GM21367 (cell line): Measurements from ENCODE around the gene DRG2.

Source experiments
- ATAC-seq: cut with Tn5 transposase; IDR thresholded peaks from one replicate; pipeline ENCODE4 v1.9.1; 2021; ENCODE audit not compliant: unreplicated experiment

DRG2 gene, protein sequence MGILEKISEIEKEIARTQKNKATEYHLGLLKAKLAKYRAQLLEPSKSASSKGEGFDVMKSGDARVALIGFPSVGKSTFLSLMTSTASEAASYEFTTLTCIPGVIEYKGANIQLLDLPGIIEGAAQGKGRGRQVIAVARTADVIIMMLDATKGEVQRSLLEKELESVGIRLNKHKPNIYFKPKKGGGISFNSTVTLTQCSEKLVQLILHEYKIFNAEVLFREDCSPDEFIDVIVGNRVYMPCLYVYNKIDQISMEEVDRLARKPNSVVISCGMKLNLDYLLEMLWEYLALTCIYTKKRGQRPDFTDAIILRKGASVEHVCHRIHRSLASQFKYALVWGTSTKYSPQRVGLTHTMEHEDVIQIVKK

DNA sequence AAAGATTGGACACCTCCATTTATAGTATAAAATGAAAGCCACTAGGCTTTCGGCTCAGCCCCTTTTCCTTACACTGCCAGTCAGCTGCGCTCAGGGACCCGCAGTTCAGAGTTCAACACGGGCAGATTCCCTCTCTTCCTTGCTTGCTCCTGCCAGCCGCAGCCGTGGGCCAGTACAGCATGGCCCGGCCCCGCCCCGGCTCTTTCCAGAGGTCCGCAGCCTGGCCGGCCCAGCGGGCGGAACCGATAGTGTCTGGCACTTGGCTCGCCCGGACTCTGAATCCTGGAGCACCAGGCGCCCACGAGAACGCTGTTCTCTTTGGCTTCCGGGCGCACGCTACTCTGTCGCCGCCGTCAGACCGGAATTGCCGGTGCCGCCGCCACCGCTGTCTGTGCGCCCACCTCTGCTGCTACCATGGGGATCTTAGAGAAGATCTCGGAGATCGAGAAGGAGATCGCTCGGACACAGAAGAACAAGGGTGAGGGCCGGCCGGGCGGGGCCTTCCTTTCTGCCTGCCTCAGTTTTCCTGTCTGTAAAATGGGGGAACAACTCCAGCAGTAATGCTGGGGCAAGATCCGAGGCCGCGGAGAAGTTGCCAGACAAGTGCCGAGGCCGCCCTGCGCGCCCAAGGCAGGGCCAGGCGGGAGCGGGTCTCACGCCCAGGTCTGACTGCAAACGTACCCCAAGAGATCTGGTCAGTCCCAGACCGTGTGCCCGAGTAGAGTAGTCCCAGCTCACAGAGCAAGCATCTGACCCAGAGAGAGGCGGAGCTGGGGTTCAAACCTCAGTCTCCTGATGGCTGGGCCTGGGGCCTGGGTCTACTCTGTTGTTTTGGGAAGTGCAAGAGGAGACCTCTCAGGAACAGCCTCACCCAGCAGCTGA, at the start of gene DRG2:
DRG2 (plus strand) TSS at position 339 of the 882 bp plus-strand sequence; CDS start at position 415, 76 bp downstream.
- ATAC-seq, result peak; percentile 70

DNA sequence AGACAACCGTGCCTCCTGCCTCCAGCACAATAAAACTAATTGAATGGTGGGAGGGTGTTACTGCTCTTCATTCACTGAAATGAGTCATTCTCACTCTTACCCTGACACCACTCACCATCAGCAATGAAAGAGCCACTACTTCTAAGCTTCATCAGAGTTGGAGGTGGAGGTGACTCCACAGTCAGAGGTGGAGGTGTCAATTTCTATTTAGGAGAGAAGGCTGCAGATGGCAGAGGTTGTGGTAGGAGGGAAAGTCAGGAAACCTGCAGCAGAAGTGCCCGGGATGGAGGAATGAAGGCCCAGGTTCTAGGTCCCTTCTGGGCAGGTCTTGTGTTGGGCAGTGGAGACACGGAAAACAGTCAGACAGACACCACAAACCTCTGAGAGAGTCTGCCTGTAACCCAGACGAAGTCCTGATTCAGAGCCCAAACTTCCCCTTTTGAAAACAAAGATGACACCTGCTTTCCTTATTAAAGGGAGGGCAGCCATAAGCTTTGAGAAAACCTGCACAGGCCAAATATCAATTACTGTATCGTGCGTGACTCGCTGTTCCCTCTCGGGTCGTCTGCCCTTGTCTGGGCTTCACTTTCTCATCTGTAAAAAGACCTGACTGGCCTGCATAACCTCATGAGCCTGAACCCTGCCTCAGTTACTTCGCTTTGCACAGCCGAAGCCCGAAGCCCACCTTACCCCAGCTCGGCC, 49.4 kb upstream of the DRG2 start:
- ATAC-seq, result no peak

DNA sequence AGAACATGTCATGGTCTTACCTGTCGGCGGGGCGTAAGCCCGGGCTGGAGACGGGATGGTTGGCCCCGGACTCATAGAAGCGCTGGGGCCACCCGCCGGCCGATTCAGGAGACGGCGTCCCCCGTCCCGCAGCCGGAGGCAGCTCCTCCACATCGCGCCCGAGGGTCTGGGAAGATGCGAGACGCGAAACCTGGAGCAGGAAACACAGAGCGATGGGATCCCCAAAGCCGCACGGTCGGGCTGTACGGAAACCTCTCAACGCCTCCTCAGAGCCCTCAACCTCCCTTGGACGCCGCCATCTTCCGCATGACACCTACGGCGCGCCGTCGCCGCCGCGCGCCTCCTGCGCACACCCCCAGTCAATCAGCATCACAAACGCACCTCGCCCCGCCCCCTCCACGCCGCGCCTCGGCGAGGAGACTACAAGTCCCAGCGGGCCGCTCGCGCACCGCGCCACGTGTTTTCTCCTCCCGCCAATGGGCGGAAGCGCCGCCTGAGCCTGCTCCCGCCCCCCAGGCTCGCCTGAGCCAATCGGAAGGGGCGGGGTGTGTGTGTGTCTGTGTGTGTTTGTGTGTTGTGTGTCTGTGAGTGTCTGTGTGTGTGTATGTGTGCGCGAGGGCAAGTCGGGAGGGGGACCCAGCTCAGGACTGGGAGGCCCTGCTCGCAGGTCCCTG, 48.8 kb upstream of the DRG2 start, which contains the start of the genes ATPAF2 and GID4:
ATPAF2 (minus strand) TSS at position 308 of the 674 bp plus-strand sequence; CDS start at position 153, 155 bp downstream.
GID4 (plus strand) TSS at position 548 of the 674 bp plus-strand sequence; CDS start at position 605, 57 bp downstream.
- ATAC-seq, result peak; percentile 75

DNA sequence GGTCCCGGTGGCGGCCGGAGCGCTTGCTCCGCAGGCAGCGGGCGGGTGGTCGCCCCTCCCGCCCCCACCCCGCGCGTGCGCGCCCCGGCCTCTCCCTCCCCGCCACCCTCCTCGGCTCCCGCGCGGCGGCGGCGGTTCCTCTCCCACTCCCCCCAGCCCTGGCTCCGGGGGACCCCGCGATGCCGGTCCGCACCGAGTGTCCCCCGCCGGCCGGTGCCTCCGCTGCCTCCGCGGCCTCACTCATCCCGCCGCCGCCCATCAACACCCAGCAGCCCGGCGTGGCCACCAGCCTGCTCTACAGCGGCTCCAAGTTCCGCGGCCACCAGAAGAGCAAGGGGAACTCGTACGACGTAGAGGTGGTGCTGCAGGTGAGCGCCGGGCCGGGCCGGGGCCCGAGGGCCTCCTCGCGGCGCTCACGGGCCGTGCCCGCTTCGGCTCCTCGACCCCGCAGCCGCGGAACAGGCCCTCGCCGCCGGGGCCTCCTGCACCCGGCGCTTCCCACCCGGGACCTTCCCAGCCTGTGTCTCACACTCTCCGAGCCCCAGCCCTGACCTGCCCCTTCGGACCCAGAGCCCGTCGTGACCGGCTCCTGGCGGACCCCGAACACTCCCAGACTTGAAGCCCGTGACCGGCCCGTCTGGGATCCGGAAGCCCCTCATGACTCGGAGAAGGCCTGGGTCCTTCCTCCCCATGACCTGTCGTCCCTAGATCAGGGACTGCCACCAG, 48.0 kb upstream of the DRG2 start:
- peak; percentile 24 for ATAC-seq

DNA sequence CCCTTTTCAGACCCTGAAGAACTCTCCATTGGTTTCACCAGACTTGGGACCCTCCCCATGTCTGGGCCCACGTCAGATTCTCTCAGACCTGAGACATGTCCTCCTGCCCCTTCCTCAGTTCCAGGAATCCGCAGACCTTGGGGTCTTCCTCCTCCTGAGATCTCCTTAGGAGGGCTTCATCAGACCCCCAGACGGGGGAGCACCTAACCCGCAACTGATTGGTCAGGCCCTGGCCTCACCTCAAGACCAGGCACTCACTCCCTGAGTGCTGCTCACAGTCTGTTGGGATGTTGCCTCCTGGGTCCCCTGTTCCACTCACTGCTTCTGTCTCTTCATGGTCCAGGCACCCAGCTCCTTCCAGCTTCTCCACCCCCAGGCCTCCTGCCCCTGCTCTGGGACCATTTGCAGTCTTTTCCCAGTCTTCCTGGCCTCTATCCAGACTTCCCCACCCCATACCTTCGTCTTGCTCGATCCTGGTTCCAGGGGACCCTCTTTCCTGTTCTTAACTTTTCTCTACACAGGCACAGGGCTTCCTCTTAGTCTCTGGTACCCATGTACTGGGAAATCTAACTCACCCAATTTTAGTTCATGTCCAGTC, 47.4 kb upstream of the DRG2 start:
- no peak for ATAC-seq

DNA sequence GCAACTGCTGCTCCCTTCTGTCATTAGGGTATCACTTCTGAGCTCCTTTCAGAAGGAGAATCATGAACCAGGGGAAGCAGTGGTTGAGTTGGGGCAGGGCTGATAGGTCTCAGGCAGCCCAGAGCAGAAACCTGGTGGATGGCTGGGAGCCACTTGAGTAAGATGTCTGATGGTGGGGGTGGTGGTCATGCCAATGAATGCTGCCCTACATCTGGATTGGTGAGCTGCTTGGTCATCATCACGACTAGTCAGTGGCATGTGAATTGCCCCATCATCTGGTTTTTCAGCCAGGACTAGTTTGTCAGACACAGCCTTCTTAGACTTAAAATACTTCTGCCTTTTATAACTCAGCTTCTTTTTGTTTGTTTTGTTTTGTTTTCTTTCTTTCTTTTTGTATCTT, 46.0 kb upstream of the DRG2 start:
- ATAC-seq, result no peak

DNA sequence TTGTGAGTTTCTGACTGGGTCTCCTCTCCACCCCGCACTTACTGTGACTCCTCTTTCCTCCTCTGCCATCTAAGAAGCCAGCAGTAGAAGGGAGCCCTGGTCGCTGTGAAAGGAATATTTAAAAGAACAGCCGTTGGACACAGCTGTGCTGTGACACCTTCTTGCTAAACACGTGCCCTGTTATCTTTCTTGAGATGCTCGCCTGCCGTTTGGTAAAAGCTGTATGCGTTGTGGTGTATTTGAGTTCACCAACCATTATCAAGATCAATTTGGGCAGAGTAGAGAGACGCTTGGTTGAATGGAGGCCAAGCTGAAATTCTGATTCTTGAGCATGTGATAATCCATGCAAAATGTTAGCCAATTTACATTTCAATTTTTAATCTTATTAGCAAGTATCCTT, 44.8 kb upstream of the DRG2 start:
- ATAC-seq, result no peak

DNA sequence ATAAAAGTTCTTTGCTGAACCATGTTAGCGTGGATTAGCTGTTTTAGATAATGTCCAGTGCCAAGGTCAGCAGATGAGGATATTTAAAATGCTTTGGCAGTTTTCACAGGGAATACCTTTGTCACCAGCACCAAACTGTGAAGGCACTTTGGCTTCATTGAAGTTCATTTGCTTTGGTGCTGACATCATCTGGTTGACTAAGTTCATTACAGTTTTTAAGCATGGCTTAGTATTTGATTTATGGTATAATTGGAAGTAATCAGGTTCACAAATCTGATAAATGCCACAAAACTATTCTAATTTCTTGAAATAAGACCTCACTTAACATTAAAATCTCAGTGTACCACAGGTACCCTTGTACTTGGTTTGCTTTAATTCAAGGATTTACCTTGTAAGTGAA, 44.3 kb upstream of the DRG2 start:
- no peak for ATAC-seq

DNA sequence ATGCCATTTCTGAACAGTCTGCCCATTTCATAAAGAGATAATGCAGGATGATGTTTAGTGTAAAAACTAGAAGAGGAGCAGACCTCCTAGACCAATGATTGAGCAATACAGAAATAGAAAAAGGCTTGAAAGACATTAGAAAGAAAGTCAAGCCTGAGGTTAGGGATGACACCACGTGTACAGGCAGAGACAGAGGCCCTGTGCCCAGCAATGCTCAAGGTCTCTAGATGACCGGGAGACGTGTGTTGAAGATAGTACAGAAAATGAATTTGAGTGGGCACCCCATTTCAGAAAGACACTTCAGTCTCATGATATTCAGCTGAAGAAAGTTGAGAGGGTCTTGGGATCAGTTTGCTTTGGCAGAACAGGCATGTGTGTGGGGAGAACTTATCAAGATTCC, 43.1 kb upstream of the DRG2 start:
- ATAC-seq, result no peak

DNA sequence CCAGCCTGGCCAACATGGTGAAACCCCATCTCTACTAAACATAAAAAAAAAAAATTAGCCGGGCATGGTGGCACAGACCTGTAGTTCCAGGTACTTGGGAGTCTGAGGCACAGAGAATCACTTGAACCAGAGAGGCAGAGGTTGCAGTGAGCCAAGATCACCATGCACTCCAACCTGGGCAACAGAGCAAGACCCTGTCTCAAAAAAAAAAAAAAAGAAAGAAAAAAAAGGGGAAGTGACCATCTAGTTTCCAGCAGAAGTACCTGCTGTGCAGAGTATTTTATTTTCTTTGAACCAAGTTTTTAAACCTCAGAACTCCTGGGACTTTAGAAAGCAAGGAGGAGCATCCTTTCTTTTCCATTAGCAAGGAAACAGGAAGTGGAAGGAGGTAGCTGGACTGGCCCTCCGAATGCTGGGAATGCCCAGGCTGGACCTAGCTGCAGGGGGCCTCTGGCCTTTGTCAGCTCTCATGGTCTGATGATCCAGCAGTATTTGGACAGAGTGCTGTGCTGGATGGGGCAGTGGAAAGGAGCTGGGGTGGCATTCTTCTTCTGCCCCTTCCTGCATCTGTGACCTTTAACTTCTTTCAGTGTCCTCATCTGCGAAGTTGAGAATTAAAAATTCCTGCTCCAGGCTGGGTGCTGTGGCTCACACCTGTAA, 41.9 kb upstream of the DRG2 start:
- ATAC-seq, result no peak

DNA sequence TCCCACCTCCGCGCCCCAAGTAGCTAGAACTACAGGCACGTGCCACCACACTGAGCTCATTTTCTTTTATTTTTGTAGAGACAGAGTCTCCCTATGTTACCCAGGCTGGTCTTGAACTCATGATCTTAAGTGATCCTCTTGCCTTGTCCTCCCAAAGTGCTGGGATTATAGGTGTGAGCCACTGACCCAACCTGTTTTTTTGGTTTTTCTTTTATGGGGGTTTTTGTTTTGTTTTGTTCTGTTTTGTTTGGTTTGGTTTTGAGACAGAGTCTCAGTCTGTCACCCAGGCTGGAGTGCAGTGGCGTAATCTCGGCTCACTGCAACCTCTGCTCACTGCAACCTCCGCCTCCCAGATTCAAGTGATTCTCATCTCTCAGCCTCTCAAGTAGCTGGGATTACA, 32.2 kb upstream of the DRG2 start:
- no peak for ATAC-seq

DNA sequence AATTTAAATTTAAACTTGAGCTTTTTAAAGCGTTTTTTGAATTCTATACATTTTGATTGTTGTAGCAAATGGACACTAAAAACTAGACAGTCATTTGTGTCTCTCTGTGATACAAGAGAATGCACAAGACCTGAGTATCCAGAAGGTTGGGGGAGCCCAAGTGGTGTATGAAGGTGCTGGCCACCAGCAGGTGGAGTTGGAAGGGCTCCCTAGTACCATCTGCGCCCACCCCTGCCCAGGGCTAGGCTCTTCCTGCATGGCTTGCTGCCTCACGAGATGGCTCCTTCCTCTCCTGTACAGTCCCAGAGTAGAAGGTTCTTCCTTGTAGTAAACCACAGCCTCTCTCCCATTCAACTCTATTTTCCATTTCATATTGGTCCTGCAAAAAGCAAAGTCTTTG, 31.5 kb upstream of the DRG2 start:
- no peak for ATAC-seq

DNA sequence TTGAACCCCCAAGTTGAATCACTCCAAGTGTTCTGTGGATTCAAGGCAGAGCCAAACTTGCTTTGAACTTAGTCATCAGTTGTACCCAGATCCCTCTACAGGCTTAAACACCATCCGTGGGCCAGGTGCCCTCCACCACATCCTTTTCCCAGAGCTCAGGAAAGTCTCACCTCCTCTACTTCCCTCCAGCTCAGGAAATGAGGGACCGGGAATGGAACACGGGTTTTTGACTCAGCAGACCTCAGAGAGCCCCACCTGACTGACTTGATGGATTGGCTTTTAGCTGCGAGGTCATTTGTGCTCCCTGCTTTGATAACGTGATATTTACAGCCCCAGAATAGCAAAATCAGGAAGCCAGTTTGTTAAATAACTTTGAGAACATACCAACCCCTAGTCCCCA, 28.5 kb upstream of the DRG2 start:
- ATAC-seq, result no peak

DNA sequence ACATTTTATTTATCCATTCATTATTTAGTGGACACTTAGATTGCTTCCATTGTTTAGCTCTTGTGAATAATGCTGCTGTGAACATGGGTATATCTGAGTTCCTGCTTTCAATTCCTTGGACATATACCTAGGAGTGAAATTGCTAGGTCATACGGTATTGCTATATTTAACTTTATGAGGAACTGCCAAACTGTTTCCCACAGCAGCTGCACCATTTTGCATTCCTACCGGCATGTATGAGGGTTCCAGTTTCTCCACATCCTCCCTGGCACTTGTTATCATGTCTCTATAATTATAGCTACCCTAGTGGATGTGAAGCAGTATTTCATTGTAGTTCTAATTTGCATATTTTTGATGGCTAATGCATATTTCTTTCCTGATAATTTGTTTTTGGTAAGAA, 23.7 kb upstream of the DRG2 start:
- ATAC-seq, result no peak

DNA sequence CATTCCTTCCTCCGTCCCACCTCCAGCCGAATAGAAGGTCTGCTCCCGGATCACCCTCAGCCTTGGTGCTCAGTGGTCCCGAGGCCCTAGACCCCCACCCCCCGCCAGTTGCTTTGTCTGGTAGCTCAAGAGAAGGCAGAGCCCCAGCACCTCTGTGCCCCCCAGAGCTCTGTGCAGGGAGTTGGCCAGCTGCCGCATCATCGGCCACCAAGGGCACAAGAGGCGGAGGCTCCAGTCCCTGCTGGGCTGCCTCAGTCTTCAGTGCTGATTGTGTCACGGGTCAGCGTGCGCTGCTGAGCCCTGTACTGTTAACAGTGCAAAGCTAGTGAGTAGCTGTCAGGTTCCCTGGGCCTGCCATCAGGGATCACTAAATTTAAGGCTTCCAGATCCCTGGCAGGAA, 22.2 kb upstream of the DRG2 start:
- ATAC-seq, result no peak

DNA sequence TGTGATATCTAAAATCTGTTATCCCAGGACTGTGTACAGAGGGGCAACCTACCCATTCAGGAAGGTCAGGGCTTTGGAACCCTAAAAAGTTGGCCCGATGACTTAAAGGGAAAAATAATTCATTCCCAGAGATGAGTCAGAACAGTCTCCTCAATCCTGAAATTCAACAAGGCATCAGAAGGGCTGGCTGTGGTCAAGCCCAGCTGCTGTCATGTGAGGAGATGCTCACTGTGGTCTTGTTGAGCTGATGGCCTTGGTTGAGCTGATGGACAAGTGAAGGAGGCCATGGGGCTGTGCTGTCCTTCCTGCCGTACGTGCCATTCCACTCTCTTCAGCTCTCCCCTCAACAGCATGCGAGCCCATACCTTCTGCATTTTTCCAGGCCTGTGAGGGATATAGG, 20.9 kb upstream of the DRG2 start:
- no peak for ATAC-seq

DNA sequence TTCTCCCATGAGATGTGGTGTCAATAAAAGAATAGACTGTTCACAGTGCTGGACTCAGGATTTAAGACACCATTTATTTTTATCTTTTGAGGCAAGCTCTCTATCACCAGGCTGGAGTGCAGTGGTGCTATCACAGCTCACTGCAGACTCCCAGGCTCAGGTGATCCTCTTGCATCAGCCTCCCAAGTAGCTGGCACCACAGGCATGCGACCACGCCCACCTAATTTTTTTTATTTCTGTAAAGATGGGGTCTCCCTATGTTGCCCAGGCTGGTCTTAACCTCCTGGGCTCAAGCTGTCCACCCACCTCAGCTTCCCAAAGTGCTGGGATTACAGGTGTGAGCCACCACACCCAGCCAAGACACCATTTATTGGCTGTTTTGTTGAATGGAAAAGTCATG, 18.6 kb upstream of the DRG2 start:
- no peak for ATAC-seq

DNA sequence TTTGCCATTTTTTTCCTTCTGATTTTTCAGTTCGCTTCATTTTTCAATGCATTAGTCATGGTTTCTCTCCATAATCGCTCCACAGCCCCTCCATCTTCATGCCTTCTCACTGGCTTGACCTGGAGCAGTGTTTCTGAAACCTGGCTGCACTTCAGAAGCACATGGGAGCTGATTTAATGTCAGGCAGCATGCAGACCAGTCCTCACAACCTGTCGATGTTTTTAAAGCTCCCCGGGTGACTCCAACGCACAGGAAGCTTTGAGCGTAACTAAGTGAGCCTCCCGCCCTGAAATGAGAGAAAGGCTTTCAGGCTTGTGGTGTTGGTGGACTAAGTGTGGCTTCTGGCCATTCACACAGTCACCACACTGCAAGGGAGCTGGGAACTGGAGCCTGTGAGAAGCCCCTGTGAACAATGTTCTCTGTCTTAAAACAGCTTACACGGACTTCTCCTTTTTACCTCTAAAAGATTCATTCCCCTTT, 16.8 kb upstream of the DRG2 start:
- no peak for ATAC-seq

DNA sequence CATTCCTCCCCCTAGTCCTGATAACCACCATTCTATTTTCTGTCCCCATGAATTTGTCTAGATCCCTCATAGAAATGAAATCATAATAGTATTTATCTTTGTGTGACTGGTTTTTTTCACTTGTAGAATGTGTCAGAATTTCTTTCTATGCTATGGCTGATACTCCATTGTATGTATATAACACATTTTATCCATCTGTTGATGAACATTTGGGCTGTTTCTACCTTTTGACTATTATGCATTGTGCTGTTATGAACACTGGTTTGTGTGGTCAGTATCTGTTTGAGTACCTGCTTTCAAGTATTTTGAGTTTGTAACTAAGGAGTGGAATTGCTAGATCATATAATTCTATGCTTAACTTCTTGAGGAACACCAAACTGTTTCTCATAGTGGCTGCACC, 16.0 kb upstream of the DRG2 start:
- ATAC-seq, result no peak
